ENCODE data around the gene TAX1BP1. TPM values are rescaled to one million over a fixed set of nuclear protein-coding genes. Genes with fewer than 3 reads are reported as not detected.

Gene TAX1BP1
- total and polyA plus RNA-seq, 9 donors: 69.3 to 106 (median 83.7) TPM

DNA sequence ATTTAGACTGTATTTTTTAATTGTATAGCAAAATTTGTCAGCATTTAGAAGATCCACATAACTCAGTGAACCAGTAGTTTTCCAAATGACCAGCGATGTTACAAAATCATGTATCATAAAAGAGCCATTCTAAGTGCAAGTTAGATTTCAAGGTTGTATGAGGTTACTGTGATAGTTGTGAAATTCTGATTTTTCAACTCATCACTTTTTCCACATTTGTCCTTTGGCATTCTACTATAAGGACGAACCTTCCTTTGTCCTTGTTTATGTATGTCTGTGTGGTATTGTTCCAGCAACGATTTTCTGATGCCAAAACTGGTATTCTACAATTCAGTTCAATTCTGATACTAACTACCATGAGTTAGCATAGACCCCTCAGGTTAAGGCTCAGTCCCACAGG is 64.2 kb downstream of the TAX1BP1 start:
- 56 to 64% (median 58%) methylated on average over 3 of the region's 3 CpGs for WGBS, 3 donors
- Histone ChIP-seq H3K27ac (no peak overlapping the region), H3K36me3 (no peaks in the 10 kb centered on the region), H3K4me3 (no peak overlapping the region), H3K9me3 (no peaks in the 10 kb centered on the region), H3K27me3 (no peaks in the 10 kb centered on the region), H3K4me1 (ENCODE audit: insufficient read depth) (no peaks in the 10 kb centered on the region)
- no peak for DNase-seq
- intact Hi-C loops (cut with DNase I): no loop called here
- TF ChIP-seq POLR2A (IDR thresholded peaks at IDR 0.05) (no peak), EP300 (IDR thresholded peaks at IDR 0.05) (no peak)
- TF ChIP-seq, protein P1, sequence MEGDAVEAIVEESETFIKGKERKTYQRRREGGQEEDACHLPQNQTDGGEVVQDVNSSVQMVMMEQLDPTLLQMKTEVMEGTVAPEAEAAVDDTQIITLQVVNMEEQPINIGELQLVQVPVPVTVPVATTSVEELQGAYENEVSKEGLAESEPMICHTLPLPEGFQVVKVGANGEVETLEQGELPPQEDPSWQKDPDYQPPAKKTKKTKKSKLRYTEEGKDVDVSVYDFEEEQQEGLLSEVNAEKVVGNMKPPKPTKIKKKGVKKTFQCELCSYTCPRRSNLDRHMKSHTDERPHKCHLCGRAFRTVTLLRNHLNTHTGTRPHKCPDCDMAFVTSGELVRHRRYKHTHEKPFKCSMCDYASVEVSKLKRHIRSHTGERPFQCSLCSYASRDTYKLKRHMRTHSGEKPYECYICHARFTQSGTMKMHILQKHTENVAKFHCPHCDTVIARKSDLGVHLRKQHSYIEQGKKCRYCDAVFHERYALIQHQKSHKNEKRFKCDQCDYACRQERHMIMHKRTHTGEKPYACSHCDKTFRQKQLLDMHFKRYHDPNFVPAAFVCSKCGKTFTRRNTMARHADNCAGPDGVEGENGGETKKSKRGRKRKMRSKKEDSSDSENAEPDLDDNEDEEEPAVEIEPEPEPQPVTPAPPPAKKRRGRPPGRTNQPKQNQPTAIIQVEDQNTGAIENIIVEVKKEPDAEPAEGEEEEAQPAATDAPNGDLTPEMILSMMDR (IDR thresholded peaks at IDR 0.05): no peak

- Histone ChIP-seq H3K4me1 (ENCODE audit: insufficient read depth) (no peaks in the 10 kb centered on the region), H3K36me3 (no peaks in the 10 kb centered on the region), H3K27ac (no peak overlapping the region), H3K27me3 (no peaks in the 10 kb centered on the region), H3K4me3 (no peak overlapping the region), H3K9me3 (no peaks in the 10 kb centered on the region)
- intact Hi-C loops (cut with DNase I): no loop called here
- 68 to 76% (median 70%) methylated on average over 2 of the region's 2 CpGs for WGBS, 3 donors
- TF ChIP-seq, protein P1 (IDR thresholded peaks at IDR 0.05): no peak
- no peak for TF ChIP-seq EP300 (IDR thresholded peaks at IDR 0.05)
- TF ChIP-seq POLR2A (IDR thresholded peaks at IDR 0.05): no peak
- DNase-seq: no peak
Observed at GRCh38 chr7:27808626-27809025, 68.7 kb downstream of the TAX1BP1 start.

DNA sequence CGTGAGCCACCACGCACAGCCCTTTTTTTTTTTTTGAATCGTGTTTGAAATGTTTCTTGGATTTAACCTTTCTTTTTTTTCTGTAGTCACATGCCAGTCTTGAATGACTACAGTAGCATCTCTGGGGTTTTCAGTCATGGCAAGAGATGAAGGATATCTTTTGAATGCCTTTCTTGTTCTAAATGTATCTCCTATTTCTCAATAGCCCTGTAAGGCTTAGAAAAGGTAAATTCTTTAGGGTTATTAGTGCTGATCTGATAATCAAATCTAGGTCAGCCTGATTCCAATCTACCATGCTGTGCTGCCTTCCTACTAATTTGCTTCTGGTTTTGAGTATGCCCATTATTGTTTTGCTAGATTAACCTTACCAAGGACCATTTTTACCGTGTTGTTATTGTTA is 70.2 kb downstream of the TAX1BP1 start:
- no peak for TF ChIP-seq POLR2A (IDR thresholded peaks at IDR 0.05)
- no peak for TF ChIP-seq EP300 (IDR thresholded peaks at IDR 0.05)
- TF ChIP-seq, protein P1 (IDR thresholded peaks at IDR 0.05): no peak
- intact Hi-C loops (cut with DNase I): no loop called here
- H3K9me3 ChIP-seq: no peaks in the 10 kb centered on the region
- H3K4me1 ChIP-seq (ENCODE audit: insufficient read depth): peaks cover 2% of the 10 kb centered on the region
- H3K36me3 ChIP-seq: no peaks in the 10 kb centered on the region
- DNase-seq: no peak
- no peak overlapping the region for H3K27ac ChIP-seq
- no peaks in the 10 kb centered on the region for H3K27me3 ChIP-seq
- WGBS, 3 donors: 79 to 93% (median 92%) methylated on average over 4 of the region's 4 CpGs
- no peak overlapping the region for H3K4me3 ChIP-seq

DNA sequence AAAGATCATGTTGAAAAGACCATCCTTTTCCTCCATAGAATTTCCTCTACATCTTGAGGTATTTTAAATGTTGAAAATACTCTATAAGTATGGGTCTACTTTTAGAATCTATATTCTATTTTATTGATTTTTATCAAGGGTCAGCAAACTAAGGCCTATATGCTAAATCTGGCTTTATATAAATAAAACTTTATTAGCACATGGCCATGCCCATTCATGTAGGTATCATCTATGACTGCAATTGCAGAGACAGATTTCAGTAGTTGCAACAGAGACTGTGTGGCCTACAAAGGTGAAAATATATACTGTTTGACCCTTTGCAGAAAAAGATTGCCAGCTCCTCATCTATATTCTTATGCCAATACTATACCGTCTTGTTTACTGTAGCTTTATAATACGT is 72.7 kb downstream of the TAX1BP1 start:
- WGBS, 3 donors: 88 to 96% (median 95%) methylated on average over 2 of the region's 2 CpGs
- H3K4me1 ChIP-seq (ENCODE audit: insufficient read depth): peaks cover 2% of the 10 kb centered on the region
- no peaks in the 10 kb centered on the region for H3K27me3 ChIP-seq
- H3K4me3 ChIP-seq: no peak overlapping the region
- no peak for TF ChIP-seq POLR2A (IDR thresholded peaks at IDR 0.05)
- TF ChIP-seq EP300 (IDR thresholded peaks at IDR 0.05): no peak
- TF ChIP-seq, protein P1 (IDR thresholded peaks at IDR 0.05): no peak
- H3K36me3 ChIP-seq: no peaks in the 10 kb centered on the region
- H3K9me3 ChIP-seq: no peaks in the 10 kb centered on the region
- intact Hi-C loops (cut with DNase I): no loop called here
- no peak for DNase-seq
- H3K27ac ChIP-seq: no peak overlapping the region

- Histone ChIP-seq H3K36me3 (no peaks in the 10 kb centered on the region), H3K27ac (no peak overlapping the region), H3K4me1 (ENCODE audit: insufficient read depth) (no peaks in the 10 kb centered on the region), H3K4me3 (no peak overlapping the region), H3K27me3 (no peaks in the 10 kb centered on the region), H3K9me3 (no peaks in the 10 kb centered on the region)
- WGBS, 3 donors: 48 to 56% (median 53%) methylated on average over 2 of the region's 2 CpGs
- intact Hi-C loops (cut with DNase I): no loop called here
- TF ChIP-seq EP300 (IDR thresholded peaks at IDR 0.05): no peak
- TF ChIP-seq, protein P1 (IDR thresholded peaks at IDR 0.05): no peak
- TF ChIP-seq POLR2A (IDR thresholded peaks at IDR 0.05): no peak
- DNase-seq: no peak
Observed at GRCh38 chr7:27822245-27822644, 82.3 kb downstream of the TAX1BP1 start.
